AG04450 (cell line): ENCODE measurements around the gene SLC37A2. TPM values are rescaled to one million over a fixed set of nuclear protein-coding genes. Genes with fewer than 3 reads are reported as not detected.
"Not testable (repeated sequence)": the region's sequence is repeated elsewhere in the genome, so short reads cannot be mapped to it uniquely, and the experiment has no call there.

Experiments
- CTCF ChIA-PET: fragments of 300-600, 350-600 bp; formaldehyde crosslinking; extraction: SDS; loops from one replicate; lab custom pipeline; 2022; ENCODE audit warnings: antibody characterized with exemption, inconsistent platforms; lab: Charles Lee
- POLR2A ChIA-PET: fragments of 350-600 bp; formaldehyde crosslinking; extraction: SDS; loops from one replicate; lab custom pipeline; 2021; ENCODE audit warnings: antibody characterized with exemption, inconsistent platforms; lab: Yijun Ruan, JAX
- DNase-seq: peaks from one replicate; pipeline ENCODE4 v3.0.0-alpha.2; 2011; ENCODE audit warnings: low read depth, low spot score
- H3K27ac ChIP-seq: one replicate; pipeline ENCODE4 v1.5.1; 2012; ENCODE audit warnings: low read depth, low read length, control low read depth
- H3K27me3 ChIP-seq: one replicate; pipeline ENCODE4 v1.6.0; 2012; ENCODE audit warnings: low read length; ENCODE audit not compliant: control insufficient read depth, insufficient read depth
- H3K4me3 ChIP-seq: 2 replicates; pipeline ENCODE4 v1.5.1; 2011; ENCODE audit warnings: mild to moderate bottlenecking, low read depth, low read length, control low read depth
- H3K9me3 ChIP-seq: 2 replicates; pipeline ENCODE4 v1.5.1; 2012; ENCODE audit warnings: low read length; ENCODE audit not compliant: control insufficient read depth, insufficient read depth
- CTCF ChIP-seq: IDR thresholded peaks from 2 replicates; pipeline ENCODE4 v1.5.1; 2011; ENCODE audit warnings: low read depth, low read length, control low read depth, inconsistent platforms
- polyA plus RNA-seq: library from polyadenylated mRNA; depleted of rRNA; stranded (reverse); fragments of >200 nt; gene quantifications from 2 replicates; pipeline ENCODE4 v1.2.3, GENCODE V29; 2011

The SLC37A2 gene
- polyA plus RNA-seq, 1 experiment = 0.79 TPM

- Histone ChIP-seq H3K9me3 (peaks cover 5% of the 10 kb centered on the region; the same call in 1 of the 2 replicates), H3K4me3 (no peak overlapping the region), H3K27me3 (no peaks in the 10 kb centered on the region), H3K27ac (no peak overlapping the region)
- ChIA-PET CTCF (no interaction called here), POLR2A (no interaction called here)
- TF ChIP-seq CTCF = no peak
- DNase-seq = peak; percentile 63
Measured at GRCh38 chr11:125036933-125037332, 26.2 kb upstream of the SLC37A2 start.

GRCh38 chr11:125049164-125049792 is 13.8 kb upstream of the SLC37A2 start:
- CTCF ChIA-PET = no interaction called here
- no peak for DNase-seq
- POLR2A ChIA-PET = no interaction called here
- Histone ChIP-seq H3K27ac (no peak overlapping the region), H3K27me3 (no peaks in the 10 kb centered on the region), H3K9me3 (no peaks in the 10 kb centered on the region), H3K4me3 (no peak overlapping the region)
- TF ChIP-seq CTCF = no peak

- DNase-seq = no peak
- ChIA-PET POLR2A (no interaction called here), CTCF (interaction anchor here (0.6 to 1.4 kb wide), 3 partner anchors 9 to 185 kb away, joined by 3 read pairs; no protein-coding TSS in a partner anchor)
- no peaks in the 10 kb centered on the region for H3K9me3 ChIP-seq
- no peaks in the 10 kb centered on the region for H3K27me3 ChIP-seq
- no peak for TF ChIP-seq CTCF
- H3K27ac ChIP-seq = no peak overlapping the region
- H3K4me3 ChIP-seq = no peak overlapping the region
Measured at GRCh38 chr11:125052047-125052446, 11.1 kb upstream of the SLC37A2 start.

- DNase-seq = no peak
- ChIA-PET CTCF (interaction anchor here (1.2 to 1.4 kb wide), 2 partner anchors 8 to 89 kb away, joined by 3 read pairs; no protein-coding TSS in a partner anchor), POLR2A (no interaction called here)
- TF ChIP-seq CTCF = no peak
- no peaks in the 10 kb centered on the region for H3K27me3 ChIP-seq
- H3K4me3 ChIP-seq = no peak overlapping the region
- no peak overlapping the region for H3K27ac ChIP-seq
- no peaks in the 10 kb centered on the region for H3K9me3 ChIP-seq
Measured at GRCh38 chr11:125053167-125053566, 9.9 kb upstream of the SLC37A2 start.

GRCh38 chr11:125055107-125055715 is 7.9 kb upstream of the SLC37A2 start:
- Histone ChIP-seq H3K9me3 (no peaks in the 10 kb centered on the region), H3K27me3 (no peaks in the 10 kb centered on the region), H3K27ac (no peak overlapping the region), H3K4me3 (no peak overlapping the region)
- DNase-seq = no peak
- TF ChIP-seq CTCF = no peak
- POLR2A ChIA-PET = no interaction called here
- CTCF ChIA-PET = no interaction called here

- H3K4me3 ChIP-seq, H3K27ac ChIP-seq, POLR2A ChIA-PET, CTCF ChIA-PET, DNase-seq, H3K27me3 ChIP-seq, H3K9me3 ChIP-seq: not testable (repeated sequence)
Measured at GRCh38 chr11:125056111-125056510, 7.0 kb upstream of the SLC37A2 start.
